ENCODE data around the gene CADPS2. TPM values are rescaled to one million over a fixed set of nuclear protein-coding genes. Genes with fewer than 3 reads are reported as not detected.
A peak's percentile ranks its signal among the peaks of the same experiment; 100 is the strongest.

Gene CADPS2
- total RNA-seq (2014; rRNA removed; shearing (Covaris generic)) (not detected in 2 replicates), total RNA-seq (2022) (not detected in 2 replicates), Bru-seq, nascent RNA (percentile 3 among the genes with signal in this experiment), BruChase-seq, experiment 1, labeled RNA remaining after a 6-hour chase (percentile 3 among the genes with signal in this experiment), BruChase-seq, experiment 2, labeled RNA remaining after a 2-hour chase (percentile 4 among the genes with signal in this experiment)
- long read RNA-seq: 0 reads

- H4K20me1 ChIP-seq (ENCODE audit: insufficient read depth, low read length): no peaks in the 10 kb centered on the region
- no peak for DNase-seq (ENCODE audit: low spot score)
- ChIA-PET CTCF (ENCODE audit: unreplicated experiment) (no interaction called here), POLR2A (no interaction called here)
- BruUV-seq (replicated peaks): no TSS peak
- no peaks in the 10 kb centered on the region for H3K4me1 ChIP-seq (ENCODE audit: insufficient read depth, low read length, poor library complexity, severe bottlenecking)
- H3K36me3 ChIP-seq (ENCODE audit: insufficient read depth, low read length): no peaks in the 10 kb centered on the region
- H3K4me3 ChIP-seq (ENCODE audit: low read depth, low read length, poor library complexity, severe bottlenecking): no peak within 1 kb of the TSS
- no peak within 1 kb of the TSS for H2AFZ ChIP-seq (ENCODE audit: low read length)
- no peak within 1 kb of the TSS for H3K4me2 ChIP-seq (ENCODE audit: low read length)
- H3K79me2 ChIP-seq (ENCODE audit: insufficient read depth, low read depth, low read length): no peaks in the 10 kb centered on the region
- H3K27ac ChIP-seq (ENCODE audit: low read depth, low read length, poor library complexity, severe bottlenecking): no peak within 1 kb of the TSS
- H3K9me2 ChIP-seq (ENCODE audit: insufficient read depth, low read length): no peaks in the 10 kb centered on the region
- no peaks in the 10 kb centered on the region for H3K9me3 ChIP-seq (ENCODE audit: low read length)
- TF ChIP-seq CTCF (conservative IDR thresholded peaks at IDR 0.05; ENCODE audit: low read length) (no peak), EZH2phosphoT487 (IDR thresholded peaks at IDR 0.05; ENCODE audit: borderline replicate concordance, low read depth, low read length) (no peak)
- intact Hi-C loops (cut with micrococcal nuclease; ENCODE audit: unreplicated experiment): no loop called here
These were observed at the start of gene CADPS2 for GRCh38 chr7:122886357-122887081. TSS of gene CADPS2 (minus strand) at chr7:122886460. CDS start at chr7:122886337, 123 bp downstream.

- H3K9me3 ChIP-seq (ENCODE audit: low read length): no peaks in the 10 kb centered on the region
- H3K79me2 ChIP-seq (ENCODE audit: insufficient read depth, low read depth, low read length): no peaks in the 10 kb centered on the region
- BruUV-seq (replicated peaks): no TSS peak
- no peak overlapping the region for H3K4me2 ChIP-seq (ENCODE audit: low read length)
- H4K20me1 ChIP-seq (ENCODE audit: insufficient read depth, low read length): no peaks in the 10 kb centered on the region
- no peaks in the 10 kb centered on the region for H3K36me3 ChIP-seq (ENCODE audit: insufficient read depth, low read length)
- no peak for TF ChIP-seq CTCF (conservative IDR thresholded peaks at IDR 0.05; ENCODE audit: low read length)
- TF ChIP-seq EZH2phosphoT487 (IDR thresholded peaks at IDR 0.05; ENCODE audit: borderline replicate concordance, low read depth, low read length): no peak
- H3K27ac ChIP-seq (ENCODE audit: low read depth, low read length, poor library complexity, severe bottlenecking): no peak overlapping the region
- intact Hi-C loops (cut with micrococcal nuclease; ENCODE audit: unreplicated experiment): no loop called here
- no peak overlapping the region for H2AFZ ChIP-seq (ENCODE audit: low read length)
- no peak for DNase-seq (ENCODE audit: low spot score)
- no peaks in the 10 kb centered on the region for H3K4me1 ChIP-seq (ENCODE audit: insufficient read depth, low read length, poor library complexity, severe bottlenecking)
- CTCF ChIA-PET (ENCODE audit: unreplicated experiment): no interaction called here
- POLR2A ChIA-PET: no interaction called here
- no peaks in the 10 kb centered on the region for H3K9me2 ChIP-seq (ENCODE audit: insufficient read depth, low read length)
- H3K4me3 ChIP-seq (ENCODE audit: low read depth, low read length, poor library complexity, severe bottlenecking): no peak overlapping the region
These were observed 49.4 kb upstream of the CADPS2 start for GRCh38 chr7:122935620-122936019.

GRCh38 chr7:122919643-122920181, 33.5 kb upstream of the CADPS2 start:
- no TSS peak for BruUV-seq (replicated peaks)
- no peak overlapping the region for H3K4me2 ChIP-seq (ENCODE audit: low read length)
- no peaks in the 10 kb centered on the region for H3K36me3 ChIP-seq (ENCODE audit: insufficient read depth, low read length)

More at GRCh38 chr7:122919643-122920181, 33.5 kb upstream of the CADPS2 start:
- ChIA-PET CTCF (ENCODE audit: unreplicated experiment) (no interaction called here), POLR2A (no interaction called here)
- no peak overlapping the region for H2AFZ ChIP-seq (ENCODE audit: low read length)
- H3K79me2 ChIP-seq (ENCODE audit: insufficient read depth, low read depth, low read length): no peaks in the 10 kb centered on the region
- H3K27ac ChIP-seq (ENCODE audit: low read depth, low read length, poor library complexity, severe bottlenecking): no peak overlapping the region
- H3K4me3 ChIP-seq (ENCODE audit: low read depth, low read length, poor library complexity, severe bottlenecking): no peak overlapping the region
- TF ChIP-seq EZH2phosphoT487 (IDR thresholded peaks at IDR 0.05; ENCODE audit: borderline replicate concordance, low read depth, low read length) (no peak), CTCF (conservative IDR thresholded peaks at IDR 0.05; ENCODE audit: low read length) (no peak)
- DNase-seq (ENCODE audit: low spot score): no peak
- no peaks in the 10 kb centered on the region for H3K9me2 ChIP-seq (ENCODE audit: insufficient read depth, low read length)
- H3K9me3 ChIP-seq (ENCODE audit: low read length): no peaks in the 10 kb centered on the region
- no peaks in the 10 kb centered on the region for H4K20me1 ChIP-seq (ENCODE audit: insufficient read depth, low read length)
- H3K4me1 ChIP-seq (ENCODE audit: insufficient read depth, low read length, poor library complexity, severe bottlenecking): no peaks in the 10 kb centered on the region
- intact Hi-C loops (cut with micrococcal nuclease; ENCODE audit: unreplicated experiment): no loop called here
